Activated CD8-positive, alpha-beta memory T cell treated with anti-CD3 and anti-CD28 coated beads for 1 hour (primary cell): ENCODE results near the gene SPRR2G.
"Not testable (repeated sequence)": the region's sequence is repeated elsewhere in the genome, so short reads cannot be mapped to it uniquely, and the experiment has no call there.

Source experiments
- DNase-seq, 2 donors: peaks; one replicate each; pipeline ENCODE4 v3.0.0-alpha.2; 2020; ENCODE audit warnings: low read depth in 1 of 2; ENCODE audit errors: extremely low read depth in 1 of 2

The SPRR2G gene

DNA sequence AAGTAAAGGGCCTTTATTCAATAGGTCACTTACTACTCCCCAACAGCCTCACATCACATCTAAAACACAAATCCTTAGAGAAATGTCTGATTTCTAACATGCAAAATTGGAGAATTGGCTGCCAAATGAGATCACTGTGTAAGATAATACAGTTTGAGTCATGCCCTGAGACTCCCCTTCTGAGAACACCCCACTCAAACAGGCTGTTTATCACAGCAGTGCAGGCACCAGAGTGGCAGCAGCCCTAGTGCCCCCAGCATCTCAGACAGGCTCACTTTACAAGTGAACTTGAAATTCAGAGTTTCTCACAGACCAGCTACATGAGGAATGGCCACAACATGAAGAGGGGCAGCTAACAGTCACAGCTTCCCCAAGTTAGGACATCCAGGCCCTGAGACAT lies 35.4 kb downstream of the SPRR2G start:
- DNase-seq = not testable (repeated sequence)

- no peak for DNase-seq
Measured at GRCh38 chr1:153113416-153113815, 37.3 kb downstream of the SPRR2G start, which contains the start of gene SPRR2F. Gene SPRR2F, minus strand, starts transcription at chr1:153113516. Its CDS starts 783 bp downstream, at chr1:153112733.

- DNase-seq = not testable (repeated sequence)
Measured at GRCh38 chr1:153112454-153112853, 38.2 kb downstream of the SPRR2G start.

GRCh38 chr1:153100245-153100644 lies 50.4 kb downstream of the SPRR2G start:
- DNase-seq = no peak
